Neural cell (in vitro differentiated cells): Measurements from ENCODE around the gene ZNF474. TPM values are rescaled to one million over a fixed set of nuclear protein-coding genes. Genes with fewer than 3 reads are reported as not detected.

Experiments used
- H2AFZ ChIP-seq: fragments of 200-600, 300-800 bp; sonication (generic), shearing (Covaris generic); 2 replicates; pipeline ENCODE4 v1.6.0; 2014; ENCODE audit warnings: low read depth, mild to moderate bottlenecking, antibody characterized with exemption, low read length, moderate library complexity
- H3F3A ChIP-seq: fragments of 200-600 bp; shearing (Covaris generic); 2 replicates; pipeline ENCODE4 v1.6.1; 2016; ENCODE audit warnings: mild to moderate bottlenecking, moderate library complexity, mixed read lengths, antibody characterized with exemption, low read length; ENCODE audit not compliant: insufficient read depth, poor library complexity, severe bottlenecking
- H3K27ac ChIP-seq: fragments of 200-600, 300-800 bp; sonication (generic), shearing (Covaris generic); 2 replicates; pipeline ENCODE4 v1.5.1; 2014; ENCODE audit warnings: mild to moderate bottlenecking, low read length, moderate library complexity
- H3K27me3 ChIP-seq: fragments of 300-800, 200-600 bp; sonication (generic), shearing (Covaris generic); 2 replicates; pipeline ENCODE4 v1.6.0; 2014; ENCODE audit warnings: mild to moderate bottlenecking, low read depth, low read length, moderate library complexity; ENCODE audit not compliant: insufficient read depth
- H3K36me3 ChIP-seq: fragments of 300-800, 200-600 bp; sonication (generic), shearing (Covaris generic); 2 replicates; pipeline ENCODE4 v1.5.1; 2014; ENCODE audit warnings: mild to moderate bottlenecking, antibody characterized with exemption, low read length, moderate library complexity; ENCODE audit not compliant: insufficient read depth
- H3K4me2 ChIP-seq: fragments of 300-800, 200-600 bp; sonication (generic), shearing (Covaris generic); 2 replicates; pipeline ENCODE4 v1.6.0; 2014; ENCODE audit warnings: mild to moderate bottlenecking, low read length
- H3K4me3 ChIP-seq: fragments of 300-800, 200-600 bp; sonication (generic), shearing (Covaris generic); 2 replicates; pipeline ENCODE4 v1.5.1; 2014; ENCODE audit warnings: mild to moderate bottlenecking, low read length, moderate library complexity
- H3K79me2 ChIP-seq: fragments of 200-600 bp; shearing (Covaris generic); replicated peaks from 2 replicates; pipeline ENCODE4 v1.6.0; 2014; ENCODE audit warnings: mild to moderate bottlenecking, low read length, moderate library complexity; ENCODE audit not compliant: insufficient read depth
- H3K9ac ChIP-seq: fragments of 300-800, 200-600 bp; sonication (generic), shearing (Covaris generic); 2 replicates; pipeline ENCODE4 v1.6.1; 2016; ENCODE audit warnings: mild to moderate bottlenecking, low read length, mixed read lengths
- H3K9me2 ChIP-seq: fragments of 200-600 bp; shearing (Covaris generic); 2 replicates; pipeline ENCODE4 v1.6.1; 2016; ENCODE audit warnings: mild to moderate bottlenecking, low read length, mixed read lengths; ENCODE audit not compliant: insufficient read depth
- H3K9me3 ChIP-seq: fragments of 200-600, 300-800 bp; sonication (generic), shearing (Covaris generic); 2 replicates; pipeline ENCODE4 v1.6.1; 2016; ENCODE audit warnings: mild to moderate bottlenecking, mixed run types, low read length, moderate library complexity, mixed read lengths
- H4K20me1 ChIP-seq: fragments of 200-600 bp; shearing (Covaris generic); 2 replicates; pipeline ENCODE4 v1.6.1; 2016; ENCODE audit warnings: mild to moderate bottlenecking, mixed run types; ENCODE audit not compliant: insufficient read depth
- CTCF ChIP-seq: fragments of 450-650 bp; IDR thresholded peaks from 2 replicates; pipeline ENCODE4 v1.5.1; 2014; ENCODE audit warnings: antibody characterized with exemption, mild to moderate bottlenecking, moderate library complexity; ENCODE audit not compliant: poor library complexity, severe bottlenecking
- EP300 ChIP-seq: fragments of 450-650 bp; conservative IDR thresholded peaks from 2 replicates; pipeline ENCODE4 v1.6.1; 2014; ENCODE audit warnings: antibody characterized with exemption, mild to moderate bottlenecking, moderate library complexity; ENCODE audit not compliant: poor library complexity, severe bottlenecking
- EZH2 ChIP-seq: fragments of 200-600, 300-800 bp; shearing (Covaris generic), sonication (generic); IDR thresholded peaks from 2 replicates; pipeline ENCODE4 v1.6.1; 2014; ENCODE audit warnings: antibody characterized with exemption, low read length, borderline replicate concordance, mild to moderate bottlenecking; ENCODE audit not compliant: insufficient read depth, poor library complexity, severe bottlenecking
- MXI1 ChIP-seq: fragments of 450-650 bp; conservative IDR thresholded peaks from 2 replicates; pipeline ENCODE4 v1.6.1; 2014; ENCODE audit warnings: antibody characterized with exemption, mild to moderate bottlenecking; ENCODE audit not compliant: poor library complexity, severe bottlenecking
- POLR2AphosphoS5 ChIP-seq: IDR thresholded peaks from 2 replicates; pipeline ENCODE4 v1.6.1; 2012
- RAD21 ChIP-seq: fragments of 450-650 bp; conservative IDR thresholded peaks from 2 replicates; pipeline ENCODE4 v1.6.1; 2014; ENCODE audit warnings: antibody characterized with exemption, mild to moderate bottlenecking, moderate library complexity
- REST ChIP-seq: IDR thresholded peaks from 2 replicates; pipeline ENCODE4 v1.6.1; 2012; ENCODE audit warnings: borderline replicate concordance
- SMC3 ChIP-seq: fragments of 450-650 bp; conservative IDR thresholded peaks from 2 replicates; pipeline ENCODE4 v1.6.1; 2014; ENCODE audit warnings: antibody characterized with exemption, mild to moderate bottlenecking, moderate library complexity; ENCODE audit not compliant: poor library complexity
- TAF1 ChIP-seq: IDR thresholded peaks from 2 replicates; pipeline ENCODE4 v1.6.1; 2012; ENCODE audit warnings: low read depth
- polyA plus RNA-seq: library from polyadenylated mRNA; depleted of rRNA; stranded (reverse); fragments of >200 nt; gene quantifications from 2 replicates; pipeline ENCODE4 v1.2.3, GENCODE V29; 2014

The ZNF474 gene
- polyA plus RNA-seq, 1 donor from 2014 or later: not detected

- Histone ChIP-seq H3K27me3 (no peaks in the 10 kb centered on the region), H3K9me3 (no peaks in the 10 kb centered on the region), H3K9me2 (no peaks in the 10 kb centered on the region), H3K27ac (no peak overlapping the region), H3K4me2 (no peak overlapping the region), H3K36me3 (no peaks in the 10 kb centered on the region), H3K4me3 (no peak overlapping the region), H3K79me2 (no peaks in the 10 kb centered on the region), H2AFZ (no peak overlapping the region), H3K9ac (no peak overlapping the region), H4K20me1 (no peaks in the 10 kb centered on the region), H3F3A (no peaks in the 10 kb centered on the region)
- no peak for TF ChIP-seq SMC3
- no peak for TF ChIP-seq POLR2AphosphoS5
- TF ChIP-seq RAD21: no peak
- TF ChIP-seq REST: no peak
- no peak for TF ChIP-seq EP300
- no peak for TF ChIP-seq EZH2
- TF ChIP-seq MXI1: no peak
- no peak for TF ChIP-seq CTCF
Observed at GRCh38 chr5:122169350-122170103, 40.2 kb downstream of the ZNF474 start.

- Histone ChIP-seq H3K27ac (no peak overlapping the region), H3K9ac (no peak overlapping the region), H3K79me2 (no peaks in the 10 kb centered on the region), H3F3A (no peaks in the 10 kb centered on the region), H3K36me3 (no peaks in the 10 kb centered on the region), H2AFZ (no peak overlapping the region), H3K27me3 (no peaks in the 10 kb centered on the region), H3K9me3 (no peaks in the 10 kb centered on the region), H3K9me2 (no peaks in the 10 kb centered on the region), H4K20me1 (no peaks in the 10 kb centered on the region), H3K4me2 (no peak overlapping the region), H3K4me3 (no peak overlapping the region)
- TF ChIP-seq SMC3: no peak
Observed at GRCh38 chr5:122170620-122171019, 41.3 kb downstream of the ZNF474 start.

GRCh38 chr5:122172207-122172606 lies 42.9 kb downstream of the ZNF474 start:
- Histone ChIP-seq H3K36me3 (no peaks in the 10 kb centered on the region), H3K9ac (no peak overlapping the region), H3K27ac (no peak overlapping the region), H2AFZ (no peak overlapping the region), H3K9me3 (no peaks in the 10 kb centered on the region), H3K27me3 (no peaks in the 10 kb centered on the region), H3K4me3 (no peak overlapping the region), H3K9me2 (no peaks in the 10 kb centered on the region), H3F3A (no peaks in the 10 kb centered on the region), H3K4me2 (no peak overlapping the region), H4K20me1 (no peaks in the 10 kb centered on the region), H3K79me2 (no peaks in the 10 kb centered on the region)
- no peak for TF ChIP-seq MXI1
- TF ChIP-seq TAF1: no peak
- TF ChIP-seq EP300: no peak
- TF ChIP-seq SMC3: no peak
- no peak for TF ChIP-seq RAD21
- TF ChIP-seq POLR2AphosphoS5: no peak
- no peak for TF ChIP-seq REST
- no peak for TF ChIP-seq CTCF
- TF ChIP-seq EZH2: no peak
